ENCODE results near the gene PLPPR5.
"Not testable (repeated sequence)": the region's sequence is repeated elsewhere in the genome, so short reads cannot be mapped to it uniquely, and the experiment has no call there.

PLPPR5 gene, protein sequence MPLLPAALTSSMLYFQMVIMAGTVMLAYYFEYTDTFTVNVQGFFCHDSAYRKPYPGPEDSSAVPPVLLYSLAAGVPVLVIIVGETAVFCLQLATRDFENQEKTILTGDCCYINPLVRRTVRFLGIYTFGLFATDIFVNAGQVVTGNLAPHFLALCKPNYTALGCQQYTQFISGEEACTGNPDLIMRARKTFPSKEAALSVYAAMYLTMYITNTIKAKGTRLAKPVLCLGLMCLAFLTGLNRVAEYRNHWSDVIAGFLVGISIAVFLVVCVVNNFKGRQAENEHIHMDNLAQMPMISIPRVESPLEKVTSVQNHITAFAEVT

DNA sequence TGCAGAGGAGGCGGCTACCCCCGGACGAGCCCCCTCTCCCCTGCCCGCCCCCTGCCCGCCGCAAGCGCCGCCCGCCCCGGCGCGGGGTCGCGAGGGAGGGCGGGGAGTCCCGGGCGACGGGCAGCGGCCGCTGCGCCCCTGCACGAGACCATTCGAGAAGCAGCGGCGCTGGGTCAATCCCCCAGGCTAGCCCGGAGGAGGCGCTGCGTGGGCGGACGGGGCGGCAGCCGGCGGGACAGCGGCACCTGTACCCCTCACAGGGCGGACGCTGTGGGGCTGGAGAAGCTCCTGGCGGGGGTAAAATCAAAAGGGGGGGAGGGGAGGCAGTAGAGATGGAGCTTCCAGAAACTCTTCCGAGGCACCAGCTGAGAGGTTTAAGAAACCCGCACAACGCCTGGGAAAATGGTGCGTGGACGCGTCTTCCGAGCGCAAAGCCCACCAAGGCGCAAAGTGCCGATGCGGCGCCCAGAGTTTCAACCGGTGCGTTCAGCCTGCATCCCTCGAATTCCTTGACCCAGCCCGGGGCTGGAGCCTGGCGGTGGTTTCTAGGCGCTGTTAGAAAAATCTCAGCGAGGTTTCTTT, at the start of gene PLPPR5:
Gene PLPPR5, minus strand, starts transcription at position 1 of the 582 bp plus-strand sequence. CDS start 190 bp downstream, outside the sequence.
- no peak for DNase-seq (ENCODE audit: low read depth in 2 of 2)

DNA sequence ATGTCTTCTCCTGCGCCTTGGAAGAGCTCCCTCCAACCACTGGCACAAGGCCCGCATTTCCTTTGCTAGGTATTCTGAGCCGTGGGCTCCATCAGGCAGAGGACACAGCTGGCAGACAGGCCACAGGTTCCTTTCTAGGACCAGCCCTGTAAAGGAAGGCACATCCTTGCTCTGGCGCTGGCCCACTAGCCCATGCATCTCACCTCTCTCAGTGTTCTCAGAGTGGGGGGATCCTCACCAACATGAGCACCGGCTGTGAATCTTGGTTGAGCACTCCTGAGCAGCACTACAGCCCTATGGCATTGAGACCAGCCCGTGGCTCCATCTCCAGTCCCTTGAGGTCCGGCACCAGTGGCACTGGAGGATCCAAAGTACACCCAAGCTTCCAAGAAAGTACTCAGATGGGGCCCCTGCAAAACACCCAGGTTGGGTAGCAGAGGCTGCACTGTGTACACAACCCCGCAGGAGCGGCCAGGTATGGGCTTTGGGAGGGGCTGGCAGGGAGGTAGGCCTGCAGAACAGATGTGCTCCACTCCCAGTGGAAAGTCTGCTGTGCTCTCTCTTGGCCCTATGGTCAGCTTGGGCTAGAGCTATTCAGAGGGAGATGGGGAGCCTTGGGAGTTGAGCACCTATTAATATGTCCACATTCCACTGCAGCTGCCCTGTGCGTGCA, 47.1 kb upstream of the PLPPR5 start:
- DNase-seq (ENCODE audit: low read depth in 2 of 2): no peak

DNA sequence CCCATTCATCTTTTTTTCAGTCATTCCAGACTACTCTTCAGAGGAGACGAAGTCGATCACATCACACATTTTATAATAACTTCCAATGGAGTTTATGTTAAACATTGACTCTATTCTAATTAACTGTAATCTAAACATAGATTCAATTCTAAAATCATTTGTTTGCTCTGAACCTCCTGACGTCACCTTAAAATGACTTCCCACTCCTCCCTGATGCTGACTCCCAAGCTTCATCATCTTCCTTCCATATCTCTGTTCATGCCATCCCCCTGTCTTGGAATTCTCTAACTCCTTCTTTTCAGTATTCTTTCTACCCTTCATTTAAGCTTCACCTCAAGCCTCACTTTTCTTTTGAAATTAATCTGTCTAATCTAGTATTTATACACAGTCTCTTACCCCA, 45.1 kb upstream of the PLPPR5 start:
- no peak for DNase-seq (ENCODE audit: low read depth in 2 of 2)

DNA sequence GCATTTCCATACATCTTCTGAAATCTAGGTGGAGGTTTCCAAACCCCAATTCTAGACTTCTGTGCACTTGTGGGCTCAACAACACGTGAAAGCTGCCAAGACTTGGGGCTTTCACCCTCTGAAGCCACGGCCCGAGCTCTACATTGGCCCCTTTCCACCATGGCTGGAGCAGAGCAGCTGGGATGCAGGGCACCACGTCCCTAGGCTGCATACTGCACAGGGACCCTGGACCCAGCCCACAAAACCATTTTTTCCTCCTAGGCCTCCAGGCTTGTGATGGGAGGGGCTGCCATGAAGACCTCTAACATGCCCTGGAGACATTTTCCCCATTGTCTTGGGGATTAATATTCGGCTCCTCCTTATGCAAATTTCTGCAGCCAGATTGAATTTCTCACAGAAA, 32.1 kb upstream of the PLPPR5 start:
- not testable (repeated sequence) for DNase-seq (ENCODE audit: low read depth in 2 of 2)

DNA sequence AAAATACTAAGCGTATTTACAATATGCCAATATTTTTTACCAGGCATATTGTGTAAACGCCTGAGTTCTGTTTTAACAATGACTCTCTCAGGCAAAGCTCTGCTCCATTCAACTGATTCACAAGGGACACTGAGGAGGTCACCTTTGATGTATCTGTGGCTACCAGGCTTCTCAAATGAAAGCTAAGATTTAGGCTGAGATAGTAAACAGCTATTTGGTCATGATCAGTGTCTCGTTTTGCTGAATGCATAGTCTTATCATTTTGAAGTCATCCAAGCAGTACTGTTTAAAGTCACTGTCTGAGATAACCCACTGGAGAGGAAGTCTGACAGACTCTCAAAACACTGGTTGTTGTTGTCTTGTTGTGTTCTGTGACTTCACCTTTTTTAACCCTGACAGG, 13.7 kb upstream of the PLPPR5 start:
- DNase-seq (ENCODE audit: low read depth in 2 of 2): no peak

DNA sequence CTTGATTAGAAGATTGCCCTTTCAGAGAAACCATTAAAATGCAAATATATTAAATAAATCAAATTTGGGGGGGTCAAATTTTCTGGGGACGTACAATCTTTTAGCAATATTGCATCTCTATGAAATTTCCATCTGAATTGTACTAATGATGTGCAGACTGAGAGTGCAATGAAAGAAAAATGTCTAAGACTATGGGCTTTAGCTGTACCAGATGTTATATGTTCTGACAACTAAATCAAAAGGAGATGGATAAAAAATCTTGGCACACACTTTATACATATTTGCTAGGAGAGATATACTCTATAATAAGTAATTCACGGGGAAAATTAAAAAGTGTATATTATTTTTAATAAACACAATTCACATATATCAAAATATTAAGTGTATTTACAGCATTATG, 13.0 kb upstream of the PLPPR5 start:
- DNase-seq (ENCODE audit: low read depth in 2 of 2): no peak

DNA sequence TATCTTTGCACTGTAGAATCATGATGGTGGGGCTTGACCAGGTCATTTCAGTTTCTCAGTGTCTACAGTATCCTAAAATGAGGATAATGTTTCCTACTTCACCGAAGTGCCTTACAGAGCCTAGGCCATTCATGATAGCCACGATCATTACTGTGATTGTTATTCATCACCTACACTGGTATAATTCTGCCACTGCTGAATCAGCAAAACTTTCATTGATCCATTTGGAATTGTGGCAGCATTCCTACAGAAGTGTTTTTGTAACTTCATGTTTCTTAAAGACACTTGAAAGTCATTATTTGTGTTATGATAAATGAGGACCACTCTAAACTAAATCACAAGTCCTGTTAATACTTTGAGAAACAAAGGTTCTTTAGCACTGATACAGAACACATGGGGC, 6.0 kb upstream of the PLPPR5 start:
- DNase-seq (ENCODE audit: low read depth in 2 of 2): no peak

DNA sequence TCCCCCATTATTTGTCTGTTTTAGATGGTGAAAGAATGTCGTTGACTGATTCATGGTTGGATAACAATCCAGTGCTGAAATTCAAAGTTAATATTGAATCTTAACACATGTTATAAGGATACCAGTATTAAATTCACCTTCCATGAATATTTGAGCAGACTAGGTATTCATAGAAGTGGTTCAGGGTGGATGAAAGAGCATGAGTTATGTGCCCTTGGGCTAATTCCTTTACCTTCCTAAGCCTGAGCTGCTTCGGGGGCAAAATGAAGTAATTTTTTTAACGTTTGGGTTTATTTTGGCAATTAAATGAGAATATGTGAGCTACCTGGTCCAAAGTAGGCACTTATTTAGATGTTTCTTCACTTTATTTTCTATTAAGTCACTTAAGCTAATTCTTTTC, 2.7 kb upstream of the PLPPR5 start:
- DNase-seq (ENCODE audit: low read depth in 2 of 2): no peak

DNA sequence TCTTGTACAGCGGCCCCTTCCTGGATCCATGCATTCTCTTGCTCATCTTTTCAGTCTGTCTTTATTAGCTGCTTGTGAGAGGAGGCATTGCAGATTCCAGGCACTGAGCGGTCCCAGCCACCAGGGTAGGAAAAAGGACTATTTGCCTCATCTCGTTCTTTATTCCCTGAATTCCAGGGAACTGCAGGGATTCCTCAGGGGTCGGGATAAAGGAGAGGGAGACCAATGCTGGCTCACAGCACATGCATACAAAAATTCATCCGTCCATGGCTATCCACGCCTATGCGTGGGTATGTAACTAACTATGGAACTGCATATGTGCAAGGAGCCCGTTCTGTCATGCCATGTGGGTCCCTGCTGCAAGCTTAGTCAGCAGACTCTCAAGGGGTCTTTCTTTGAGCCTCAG, 879 bp upstream of the PLPPR5 start:
- DNase-seq (ENCODE audit: low read depth in 2 of 2): no peak

DNA sequence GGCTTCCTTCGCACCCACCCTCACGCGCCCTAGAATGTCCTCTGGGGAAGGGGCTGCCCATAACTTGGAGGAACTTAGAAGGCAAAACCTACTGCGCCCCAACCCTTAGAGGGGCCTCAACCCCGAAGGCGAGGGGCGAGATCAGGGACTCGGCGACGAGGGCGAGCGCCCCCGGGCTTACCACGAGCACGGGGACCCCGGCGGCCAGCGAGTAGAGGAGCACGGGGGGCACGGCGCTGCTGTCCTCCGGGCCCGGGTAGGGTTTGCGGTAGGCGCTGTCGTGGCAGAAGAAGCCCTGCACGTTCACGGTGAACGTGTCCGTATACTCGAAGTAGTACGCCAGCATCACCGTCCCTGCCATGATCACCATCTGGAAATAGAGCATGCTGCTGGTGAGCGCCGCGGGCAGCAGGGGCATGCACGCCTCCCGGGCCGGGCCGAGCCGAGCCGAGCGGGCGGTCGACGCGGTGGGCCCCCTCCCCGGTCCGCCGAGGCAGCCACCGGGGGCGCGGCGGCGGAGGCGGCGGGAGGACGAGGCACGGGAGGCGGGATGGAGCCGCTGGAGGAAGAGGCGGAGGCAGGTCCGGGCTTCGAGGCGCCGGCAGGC, 304 bp downstream of the PLPPR5 start:
- no peak for DNase-seq (ENCODE audit: low read depth in 2 of 2)

DNA sequence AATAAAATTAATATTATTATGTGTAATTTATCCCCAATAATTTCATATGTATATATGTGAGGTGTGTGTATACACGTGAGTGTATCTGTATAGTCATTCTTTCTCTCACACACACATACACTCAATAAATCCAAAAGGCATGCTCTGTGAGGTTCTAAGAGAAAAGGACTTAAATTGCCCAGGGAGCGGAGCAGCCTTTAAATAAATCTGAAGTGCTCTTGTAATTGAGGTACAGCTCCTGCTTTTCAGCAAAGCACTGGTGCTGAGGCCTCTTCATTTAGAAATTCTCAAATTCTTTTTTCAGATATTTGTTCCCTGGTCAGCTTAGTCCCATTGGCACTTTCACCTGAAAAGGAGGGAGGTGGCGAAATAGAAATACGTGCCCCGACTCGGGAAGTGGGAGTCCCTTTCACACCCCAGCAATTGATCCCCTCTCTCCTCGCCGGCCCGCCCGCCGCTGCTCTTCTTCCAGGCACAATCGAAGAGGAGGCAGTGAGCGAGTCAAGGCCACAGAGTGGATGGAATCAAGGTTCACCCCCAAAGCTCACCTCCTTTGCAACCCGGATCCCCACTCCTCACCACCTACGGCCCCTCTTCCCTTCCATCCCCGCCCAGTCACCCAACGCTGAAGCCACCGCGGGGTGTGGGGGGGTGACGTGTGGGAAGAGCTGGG, 944 bp downstream of the PLPPR5 start:
- no peak for DNase-seq (ENCODE audit: low read depth in 2 of 2)

DNA sequence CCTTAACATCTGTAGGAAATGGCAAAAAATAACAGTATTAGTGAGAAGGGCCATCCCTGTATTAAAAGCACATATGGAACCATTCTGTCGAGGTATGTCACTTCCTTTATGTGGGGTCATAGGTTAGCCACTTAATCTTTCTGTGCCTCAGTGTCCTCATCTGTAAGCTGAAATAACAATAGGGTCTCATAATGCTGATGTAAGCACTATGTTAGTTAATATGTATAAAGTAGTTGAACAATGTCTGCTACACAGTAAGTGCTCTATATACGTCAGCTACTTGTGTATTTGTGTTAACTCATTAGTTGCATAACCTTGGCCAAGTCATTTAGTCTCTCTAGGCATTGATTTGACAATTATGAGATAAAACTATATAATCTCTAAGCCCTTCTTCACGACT, 11.8 kb downstream of the PLPPR5 start:
- no peak for DNase-seq (ENCODE audit: low read depth in 2 of 2)

DNA sequence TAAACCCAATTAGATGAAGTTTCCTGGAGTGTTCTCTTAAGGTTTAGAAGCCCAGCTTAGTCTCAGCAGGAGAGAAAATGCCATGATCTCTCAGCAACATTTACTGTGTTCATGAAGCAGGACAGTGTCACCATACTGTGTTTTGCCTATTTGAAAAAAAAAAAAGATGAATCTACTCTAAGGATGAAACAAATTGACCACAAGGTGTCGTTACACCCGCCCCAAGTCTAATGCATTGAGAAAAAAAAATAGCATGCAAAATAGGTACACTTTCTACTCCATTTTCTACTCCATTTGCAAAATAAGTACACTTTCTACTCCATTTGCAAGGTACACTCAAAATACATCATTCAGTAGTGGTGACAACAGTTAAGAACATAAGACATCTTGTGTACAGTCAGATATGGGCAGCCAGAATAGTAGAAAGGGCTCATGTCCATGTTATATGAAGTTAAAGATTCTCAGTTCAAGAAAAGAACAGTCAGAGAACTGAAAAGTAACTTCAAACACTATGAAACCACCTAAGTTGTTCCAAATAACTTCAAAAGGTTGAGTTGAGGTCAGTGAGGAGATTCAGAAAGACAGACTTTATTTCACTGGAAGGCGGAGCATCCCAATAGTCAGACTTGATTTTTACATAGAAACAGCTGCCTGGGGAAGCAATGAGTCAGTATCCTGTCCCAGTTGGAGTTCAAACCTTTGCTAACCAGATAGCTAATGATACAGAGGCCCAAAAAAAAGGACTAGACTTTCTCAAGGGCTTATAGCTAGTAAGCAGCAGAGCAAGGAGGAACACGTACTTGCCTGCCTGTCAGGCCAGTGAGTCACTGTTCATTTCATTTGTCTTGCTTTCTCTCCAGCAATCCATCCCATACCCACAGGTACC, 13.3 kb downstream of the PLPPR5 start:
- no peak for DNase-seq (ENCODE audit: low read depth in 2 of 2)

DNA sequence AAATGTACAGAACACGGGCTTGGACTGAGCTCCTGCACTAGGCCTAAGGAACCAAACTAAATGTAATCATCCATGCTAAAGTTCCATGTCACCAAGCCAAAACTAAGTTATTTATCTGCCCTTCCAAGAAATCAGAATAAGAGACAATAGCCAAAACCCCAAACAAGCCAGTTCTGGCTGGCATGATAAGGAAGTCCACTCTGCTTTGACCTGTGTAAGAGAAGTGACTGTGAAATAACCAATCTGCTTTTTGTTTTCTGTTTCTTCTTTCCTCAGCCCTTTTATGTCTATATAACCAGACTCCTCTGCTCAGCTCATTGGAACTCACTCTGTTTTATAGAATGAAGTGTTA, 15.1 kb downstream of the PLPPR5 start:
- DNase-seq (ENCODE audit: low read depth in 2 of 2): no peak

DNA sequence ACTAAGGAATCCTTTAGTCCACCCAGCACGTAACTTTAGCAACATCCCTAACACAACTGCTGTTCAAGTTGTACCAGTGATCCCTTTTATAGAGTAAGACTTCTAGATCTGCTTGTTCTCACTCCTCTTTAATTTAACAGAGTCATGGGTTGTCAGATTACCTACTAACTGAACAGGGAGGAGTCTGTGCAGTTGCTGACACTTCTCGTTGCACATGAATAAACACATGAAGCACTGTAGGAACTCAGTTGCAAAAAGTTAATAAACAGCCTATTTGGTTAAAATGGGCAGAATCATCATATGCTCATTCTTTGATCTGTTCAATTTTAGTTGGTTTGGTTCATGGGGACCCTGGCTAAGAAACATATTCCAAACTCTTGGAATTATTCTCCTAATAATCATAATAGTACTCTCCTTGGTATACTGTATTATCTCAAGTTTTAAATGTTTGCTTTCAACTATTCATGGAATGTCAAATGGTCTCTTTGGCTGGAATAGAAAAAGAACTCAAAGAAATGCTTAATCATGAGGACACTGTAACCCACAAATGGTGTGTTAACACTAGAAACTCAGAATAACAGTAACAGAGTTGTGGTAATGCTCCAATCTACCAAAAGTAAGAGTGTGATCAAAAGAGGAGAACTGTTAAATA, 15.6 kb downstream of the PLPPR5 start:
- DNase-seq (ENCODE audit: low read depth in 2 of 2): no peak

DNA sequence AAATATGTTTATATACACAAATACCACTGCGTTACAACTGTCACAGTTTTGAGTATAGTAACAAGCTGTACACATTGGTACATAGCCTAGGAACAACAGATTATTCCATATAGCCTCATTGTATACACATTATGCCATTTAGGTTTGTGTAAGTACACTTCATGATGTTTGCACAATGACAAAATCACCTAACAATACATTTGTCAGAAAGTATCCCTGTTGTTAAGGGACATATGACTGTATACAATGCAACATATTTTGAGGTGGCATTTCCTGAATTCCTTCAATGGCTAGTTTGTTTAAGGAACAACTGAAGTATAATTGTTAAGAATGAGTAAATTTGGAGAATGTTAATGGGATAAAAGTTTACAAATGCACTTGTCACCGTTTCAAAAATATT, 19.0 kb downstream of the PLPPR5 start:
- no peak for DNase-seq (ENCODE audit: low read depth in 2 of 2)

DNA sequence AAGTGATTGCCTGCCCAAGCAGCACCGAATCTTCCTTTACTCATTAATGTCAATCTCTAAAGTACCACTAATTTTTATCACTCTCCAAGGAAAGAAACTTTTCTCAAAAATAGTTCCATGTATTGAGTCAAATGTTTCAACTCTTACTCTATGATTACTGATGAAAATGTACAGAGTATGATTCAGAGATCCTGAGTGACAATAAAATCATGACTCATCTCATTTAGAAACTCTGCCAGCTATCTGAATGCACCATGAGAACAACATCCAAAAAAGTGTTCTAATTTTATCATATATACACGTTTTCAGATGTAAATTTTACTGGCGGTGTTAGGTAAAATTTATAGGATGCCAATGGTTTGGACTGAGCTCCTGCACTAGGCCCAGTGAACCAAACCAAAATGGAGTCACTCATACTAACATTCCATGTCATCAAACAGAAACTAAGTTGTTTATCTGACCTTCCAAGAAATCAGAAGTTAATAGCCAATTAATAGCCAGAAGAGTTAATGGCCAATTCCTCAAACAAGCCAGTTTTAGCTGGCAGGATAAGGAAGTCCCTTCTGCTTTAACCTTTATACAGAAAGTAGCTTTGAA, 22.6 kb downstream of the PLPPR5 start:
- DNase-seq (ENCODE audit: low read depth in 2 of 2): no peak

DNA sequence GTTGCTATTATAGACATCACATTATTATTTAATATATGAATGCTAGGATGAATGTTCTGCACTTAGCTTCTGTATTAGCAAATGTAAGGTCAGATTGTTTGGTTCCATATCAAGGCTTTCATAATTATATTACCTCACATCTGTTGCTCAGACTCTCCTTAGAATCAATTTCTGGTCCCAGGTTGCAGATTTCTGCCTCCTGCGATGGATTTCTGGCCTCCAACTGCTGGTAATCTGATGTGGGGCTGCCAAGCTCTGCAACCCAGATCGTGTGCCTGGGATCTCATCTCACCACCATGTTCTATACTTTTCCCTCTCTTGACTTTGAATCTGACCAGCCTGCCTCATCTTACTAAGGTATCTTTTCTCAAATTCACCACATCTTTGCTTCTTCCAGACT, 25.2 kb downstream of the PLPPR5 start:
- DNase-seq (ENCODE audit: low read depth in 2 of 2): no peak

DNA sequence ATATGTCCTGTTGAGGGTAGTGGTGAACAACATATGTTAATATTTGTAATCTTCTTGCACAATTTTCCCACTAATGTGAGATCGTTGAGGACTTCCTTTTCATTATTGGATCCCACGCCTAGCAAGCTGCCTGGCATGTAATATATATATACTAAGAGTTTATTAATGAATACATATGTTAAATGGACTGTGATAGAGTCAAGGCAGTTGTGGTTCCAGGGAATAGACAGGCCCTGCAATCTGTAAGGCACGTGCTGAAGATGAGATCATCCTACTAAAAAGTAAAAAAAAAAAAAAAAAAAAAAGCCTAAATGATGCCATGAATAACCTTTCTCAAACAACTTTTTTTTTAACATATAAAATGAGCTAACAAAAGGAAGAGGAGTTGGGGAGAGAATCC, 28.9 kb downstream of the PLPPR5 start:
- no peak for DNase-seq (ENCODE audit: low read depth in 2 of 2)

DNA sequence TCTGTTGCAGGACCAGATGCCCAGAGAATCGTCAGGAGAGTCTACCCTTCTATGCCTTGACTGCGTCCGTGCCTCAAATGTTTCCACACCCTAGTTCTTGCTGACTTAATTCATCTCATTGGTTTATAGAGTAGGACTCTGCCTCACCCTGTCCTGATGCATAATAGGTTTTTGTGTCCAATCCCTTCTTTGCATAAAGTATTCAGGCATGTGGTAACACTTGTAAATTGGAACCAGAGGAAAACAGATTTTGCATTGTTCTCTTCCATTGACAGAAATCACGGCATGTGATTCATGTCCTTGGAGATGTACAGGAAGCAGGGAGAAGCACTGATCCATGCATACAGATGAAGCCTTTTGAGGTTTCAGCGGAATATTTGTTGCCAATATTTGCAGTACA, 29.5 kb downstream of the PLPPR5 start:
- DNase-seq (ENCODE audit: low read depth in 2 of 2): no peak
